Upper lobe of right lung (tissue), 1 donor: ENCODE results near the gene NCSTN. TPM values are rescaled to one million over a fixed set of nuclear protein-coding genes. Genes with fewer than 3 reads are reported as not detected.
A peak's percentile ranks its signal among the peaks of the same experiment; 100 is the strongest.

Source experiments
- ATAC-seq: fragments of 200-7000 bp; cut with Tn5 transposase; one replicate; pipeline ENCODE4 v1.9.1; 2020; ENCODE audit warnings: mild to moderate bottlenecking, moderate library complexity
- DNase-seq: peaks from one replicate; pipeline ENCODE4 v3.0.0-alpha.2; 2020
- H3K27ac ChIP-seq: fragments of 200-600 bp; one replicate; pipeline ENCODE4 v1.8.0; 2022
- H3K27me3 ChIP-seq: fragments of 200-600 bp; one replicate; pipeline ENCODE4 v1.8.0; 2022; ENCODE audit warnings: mild to moderate bottlenecking
- H3K36me3 ChIP-seq: fragments of 200-600 bp; one replicate; pipeline ENCODE4 v1.8.0; 2022
- H3K4me1 ChIP-seq: fragments of 200-600 bp; one replicate; pipeline ENCODE4 v1.8.0; 2022
- H3K4me3 ChIP-seq: fragments of 200-600 bp; one replicate; pipeline ENCODE4 v1.8.0; 2022; ENCODE audit warnings: mild to moderate bottlenecking
- H3K9me3 ChIP-seq: fragments of 200-600 bp; one replicate; pipeline ENCODE4 v1.8.0; 2022
- CTCF ChIP-seq: fragments of 200-600 bp; IDR thresholded peaks from one replicate; pipeline ENCODE4 v1.8.0; 2022; ENCODE audit warnings: antibody characterized with exemption
- intact Hi-C: fragments of 100-400 bp; cut with DNase I; formaldehyde crosslinking; loops from one replicate; pipeline ENCODE4 v1.11.0; 2022
- total RNA-seq: library from RNA; stranded (reverse); fragmentation: NEBNext Ultra II Directional; extraction: Animal tissue kit (Norgen Biotek cat#: 25700); gene quantifications from one replicate; pipeline ENCODE4 v1.2.1, GENCODE V29; 2021
- donor health status: DM: no; HTN: yes; CAD: no; lungs with severe emphysema.

The NCSTN gene
- total RNA-seq, 1 donor from 2014 or later = 91.9 TPM

GRCh38 chr1:160342526-160342925 lies 657 bp upstream of the NCSTN start:
- peaks cover 33% of the 10 kb centered on the region for H3K4me1 ChIP-seq
- peaks cover 34% of the 10 kb centered on the region for H3K36me3 ChIP-seq
- no peaks in the 10 kb centered on the region for H3K27me3 ChIP-seq
- DNase-seq = no peak
- H3K9me3 ChIP-seq = no peaks in the 10 kb centered on the region
- ATAC-seq = no peak
- TF ChIP-seq CTCF = no peak
- H3K4me3 ChIP-seq = peak overlapping the region; percentile 83
- intact Hi-C loops = no loop called here
- peak overlapping the region; percentile 97 for H3K27ac ChIP-seq

DNA sequence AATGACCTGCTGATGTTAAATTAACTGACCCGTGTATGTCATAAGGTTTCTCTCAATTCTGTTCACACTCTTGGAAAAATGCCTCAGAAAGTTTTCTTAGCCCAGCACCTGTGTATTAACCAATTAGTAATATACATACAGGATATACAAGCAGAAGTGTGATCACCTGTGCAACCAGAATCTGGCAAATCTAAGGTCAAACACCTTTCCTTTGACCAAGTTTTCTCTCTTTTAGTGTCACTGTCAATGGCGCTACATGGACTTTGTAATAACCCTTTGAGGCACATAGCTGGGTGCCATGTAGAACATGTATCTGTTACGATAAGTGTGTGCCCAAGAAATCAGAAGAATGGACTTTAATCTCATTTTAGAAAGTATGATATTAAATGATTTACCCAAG lies 1.1 kb downstream of the NCSTN start:
- Histone ChIP-seq H3K36me3 (peaks cover 34% of the 10 kb centered on the region), H3K27ac (no peak overlapping the region)
- intact Hi-C loops = no loop called here

GRCh38 chr1:160344936-160345335 lies 1.8 kb downstream of the NCSTN start:
- no peaks in the 10 kb centered on the region for H3K27me3 ChIP-seq
- ATAC-seq = no peak
- DNase-seq = no peak
- H3K4me3 ChIP-seq = no peak overlapping the region
- TF ChIP-seq CTCF = no peak
- H3K36me3 ChIP-seq = peaks cover 34% of the 10 kb centered on the region
- H3K4me1 ChIP-seq = peaks cover 31% of the 10 kb centered on the region
- intact Hi-C loops = no loop called here
- no peaks in the 10 kb centered on the region for H3K9me3 ChIP-seq
- no peak overlapping the region for H3K27ac ChIP-seq

More for the DNA sequence above, 1.1 kb downstream of the NCSTN start:
- ATAC-seq (no peak), DNase-seq (no peak)
- Histone ChIP-seq H3K4me1 (peaks cover 33% of the 10 kb centered on the region), H3K27me3 (no peaks in the 10 kb centered on the region), H3K4me3 (peak overlapping the region; percentile 83), H3K9me3 (no peaks in the 10 kb centered on the region)
- TF ChIP-seq CTCF = no peak

DNA sequence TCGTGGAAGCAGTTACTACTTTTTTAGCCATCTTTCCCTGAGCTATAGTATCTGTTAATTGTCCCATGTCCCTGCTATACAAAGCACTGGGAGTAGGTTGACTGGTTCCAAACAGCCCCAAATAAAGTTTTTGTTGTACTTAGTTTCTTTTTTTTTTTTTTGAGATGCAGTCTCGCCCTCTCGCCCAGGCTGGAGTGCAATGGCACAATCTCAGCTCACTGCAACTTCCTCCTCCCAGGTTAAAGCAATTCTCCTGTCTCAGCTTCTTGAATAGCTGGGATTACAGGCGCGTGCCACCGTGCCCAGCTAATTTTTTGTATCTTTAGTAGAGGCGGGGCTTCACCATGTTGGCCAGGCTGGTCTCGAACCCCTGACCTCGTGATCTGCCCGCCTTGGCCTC lies 3.3 kb downstream of the NCSTN start:
- ATAC-seq = no peak
- TF ChIP-seq CTCF = no peak
- intact Hi-C loops = no loop called here
- Histone ChIP-seq H3K4me3 (no peak overlapping the region), H3K27ac (peak overlapping the region; percentile 55), H3K4me1 (peaks cover 16% of the 10 kb centered on the region), H3K9me3 (no peaks in the 10 kb centered on the region), H3K36me3 (peaks cover 47% of the 10 kb centered on the region), H3K27me3 (no peaks in the 10 kb centered on the region)
- no peak for DNase-seq

DNA sequence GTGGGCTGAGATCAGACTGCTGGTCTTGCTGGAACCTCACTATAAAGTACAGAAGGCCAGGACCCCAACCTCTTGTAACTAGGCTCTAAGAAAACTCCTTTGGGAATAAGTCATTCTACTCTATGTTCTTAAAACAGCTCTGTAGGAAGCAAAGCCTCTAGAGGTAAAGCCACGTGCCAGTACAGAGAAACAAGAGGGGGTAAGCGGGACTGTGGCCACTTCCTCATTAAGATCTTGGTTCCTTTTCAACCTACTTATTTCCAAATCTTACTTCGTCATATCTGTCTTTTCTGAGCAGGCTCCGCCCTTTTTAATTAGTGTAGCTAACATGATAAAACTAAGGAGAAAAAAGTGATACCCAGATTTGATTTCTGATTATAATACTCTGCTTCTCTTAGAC lies 3.8 kb downstream of the NCSTN start:
- H3K27ac ChIP-seq = peak overlapping the region; percentile 55

More for the DNA sequence above, 3.8 kb downstream of the NCSTN start:
- H3K27me3 ChIP-seq = no peaks in the 10 kb centered on the region
- H3K36me3 ChIP-seq = peaks cover 52% of the 10 kb centered on the region
- no peaks in the 10 kb centered on the region for H3K9me3 ChIP-seq
- peaks cover 11% of the 10 kb centered on the region for H3K4me1 ChIP-seq
- no peak overlapping the region for H3K4me3 ChIP-seq
- no peak for TF ChIP-seq CTCF
- DNase-seq = no peak
- intact Hi-C loops = no loop called here
- peak; percentile 59 for ATAC-seq
